Ectodermal cell (in vitro differentiated cells): ENCODE data around the gene PNCK.

Source experiments
- H3K27ac ChIP-seq: 2 replicates; pipeline ENCODE4 v1.7.0; 2013; ENCODE audit warnings: mild to moderate bottlenecking, low read depth, low read length; ENCODE audit not compliant: insufficient read depth, poor library complexity, severe bottlenecking
- H3K27me3 ChIP-seq: 2 replicates; pipeline ENCODE4 v1.7.0; 2013; ENCODE audit warnings: mild to moderate bottlenecking, low read length; ENCODE audit not compliant: insufficient read depth, control insufficient read depth, poor library complexity, severe bottlenecking
- H3K36me3 ChIP-seq: one replicate; pipeline ENCODE4 v1.7.0; 2013; ENCODE audit warnings: low read length; ENCODE audit not compliant: control insufficient read depth, insufficient read depth
- H3K4me1 ChIP-seq: one replicate; pipeline ENCODE4 v1.7.0; 2013; ENCODE audit warnings: low read length; ENCODE audit not compliant: control insufficient read depth, insufficient read depth
- H3K4me3 ChIP-seq: 2 replicates; pipeline ENCODE4 v1.7.0; 2013; ENCODE audit warnings: low read depth, low read length, control low read depth; ENCODE audit not compliant: insufficient read depth
- H3K9me3 ChIP-seq: 2 replicates; pipeline ENCODE4 v1.7.0; 2013; ENCODE audit warnings: mild to moderate bottlenecking, low read length, moderate library complexity; ENCODE audit not compliant: control insufficient read depth
- WGBS, 2 experiments: methylation state at CpG; one replicate each; pipeline ENCODE4 v1.1.7; 2013; ENCODE audit warnings: missing lambda C conversion rate in 2 of 2; 5-methylcytosine and 5-hydroxymethylcytosine counted together

The PNCK gene

DNA sequence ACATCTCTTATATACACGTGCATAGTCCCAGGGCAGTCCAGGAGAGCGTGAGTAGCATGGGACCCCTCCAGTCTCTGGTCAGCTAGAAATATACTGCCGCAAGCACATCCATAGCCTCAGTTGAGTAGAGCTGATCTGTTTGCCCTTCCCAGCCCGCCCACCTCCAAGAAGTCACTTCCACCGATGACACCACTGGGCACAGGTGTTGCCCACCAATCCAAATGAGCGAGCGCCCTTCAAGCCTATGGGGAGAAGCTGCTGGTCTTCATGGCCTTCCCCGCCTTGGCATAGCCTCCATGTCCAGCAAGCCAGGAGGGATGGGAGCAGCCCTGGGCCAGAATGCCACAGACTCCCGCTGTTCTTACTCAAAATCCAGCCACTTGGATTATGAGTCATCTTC, 16.5 kb downstream of the PNCK start:
- H3K9me3 ChIP-seq = no peaks in the 10 kb centered on the region
- H3K27me3 ChIP-seq = peaks cover 12% of the 10 kb centered on the region
- H3K27ac ChIP-seq = no peak overlapping the region
- WGBS, 2 experiments = 87 to 94% methylated on average over 9 of the region's 9 CpGs
- H3K4me3 ChIP-seq = no peak overlapping the region
- no peaks in the 10 kb centered on the region for H3K4me1 ChIP-seq
- H3K36me3 ChIP-seq = no peaks in the 10 kb centered on the region

DNA sequence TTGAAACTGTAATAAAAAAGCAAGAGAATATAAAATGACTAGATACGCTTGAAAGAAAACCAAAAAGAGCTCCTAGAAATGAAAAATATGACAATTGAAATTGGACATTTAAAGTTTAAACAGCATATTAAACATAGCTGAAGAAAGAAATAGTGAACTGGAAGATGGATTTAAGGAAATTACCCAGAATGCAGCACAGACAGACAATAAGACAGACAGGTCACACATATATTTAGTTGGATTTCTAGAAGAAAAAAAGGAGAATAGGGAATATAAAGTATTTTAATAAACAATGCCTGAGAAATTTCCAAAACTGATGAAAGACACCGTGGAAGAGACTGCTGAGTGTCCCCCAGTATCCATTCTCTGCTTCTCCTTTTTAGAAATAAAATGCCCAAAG, 20.1 kb downstream of the PNCK start:
- H3K4me1 ChIP-seq = no peaks in the 10 kb centered on the region

DNA sequence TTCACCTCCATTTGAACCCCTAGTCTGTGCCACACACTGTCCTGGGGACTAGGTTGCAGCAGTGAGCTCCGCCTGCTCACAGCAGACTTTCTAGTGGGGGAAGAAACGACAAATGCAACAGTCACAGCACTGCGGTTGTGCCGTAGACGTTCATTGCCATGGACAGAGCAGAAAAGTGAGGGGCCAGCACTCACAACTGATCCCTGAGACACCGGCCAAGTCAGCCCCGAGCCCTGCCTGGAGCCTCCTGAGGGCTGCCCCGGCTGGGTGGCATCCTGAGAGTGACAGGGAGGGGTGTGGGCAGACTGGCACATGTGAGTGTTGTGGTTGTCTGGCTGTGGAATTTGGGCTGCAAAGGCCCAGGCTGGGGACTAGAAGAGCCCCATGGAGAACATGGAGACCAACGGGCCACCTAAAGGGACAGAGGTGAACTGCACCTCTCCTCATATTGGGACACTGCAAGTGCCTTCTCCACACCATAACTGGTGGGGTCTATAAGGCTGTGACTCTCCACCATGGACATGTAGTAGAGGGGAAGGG, 22.0 kb downstream of the PNCK start:
- WGBS, 2 experiments = 78 to 85% methylated on average over 9 of the region's 9 CpGs
- H3K4me3 ChIP-seq = no peak overlapping the region
- H3K9me3 ChIP-seq = no peaks in the 10 kb centered on the region
- no peaks in the 10 kb centered on the region for H3K36me3 ChIP-seq
- no peak overlapping the region for H3K27ac ChIP-seq
- H3K4me1 ChIP-seq = no peaks in the 10 kb centered on the region
- peaks cover 30% of the 10 kb centered on the region for H3K27me3 ChIP-seq

More for the DNA sequence above, 20.1 kb downstream of the PNCK start:
- H3K36me3 ChIP-seq = no peaks in the 10 kb centered on the region
- 90 to 95% methylated on average over 1 to 2 of the region's 2 CpGs for WGBS, 2 experiments
- H3K27ac ChIP-seq = no peak overlapping the region
- H3K27me3 ChIP-seq = peaks cover 11% of the 10 kb centered on the region
- no peaks in the 10 kb centered on the region for H3K9me3 ChIP-seq
- H3K4me3 ChIP-seq = no peak overlapping the region

DNA sequence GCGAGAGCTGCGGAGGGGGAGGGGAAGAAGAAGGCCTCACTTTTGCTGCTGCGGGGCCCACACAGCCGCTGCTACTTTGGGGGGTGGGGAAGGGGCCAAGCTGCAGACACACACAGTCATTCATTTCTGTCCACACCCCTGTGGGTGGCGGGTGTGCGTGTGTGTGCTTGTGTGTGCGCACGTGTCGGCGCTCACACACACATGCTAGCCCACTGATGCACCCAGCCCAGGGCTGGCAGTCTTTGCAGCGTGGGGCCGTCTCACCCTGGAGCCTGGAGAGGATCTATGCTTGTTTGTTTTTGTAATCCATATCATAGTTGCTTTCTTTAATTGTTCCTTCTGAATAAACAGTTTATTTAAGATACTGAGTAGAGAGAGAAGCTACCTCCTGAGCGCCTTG, 22.7 kb downstream of the PNCK start:
- Histone ChIP-seq H3K27me3 (peaks cover 37% of the 10 kb centered on the region), H3K27ac (no peak overlapping the region), H3K9me3 (no peaks in the 10 kb centered on the region), H3K36me3 (no peaks in the 10 kb centered on the region), H3K4me1 (no peaks in the 10 kb centered on the region), H3K4me3 (no peak overlapping the region)
- 92 to 96% methylated on average over 8 to 12 of the region's 13 CpGs for WGBS, 2 experiments

DNA sequence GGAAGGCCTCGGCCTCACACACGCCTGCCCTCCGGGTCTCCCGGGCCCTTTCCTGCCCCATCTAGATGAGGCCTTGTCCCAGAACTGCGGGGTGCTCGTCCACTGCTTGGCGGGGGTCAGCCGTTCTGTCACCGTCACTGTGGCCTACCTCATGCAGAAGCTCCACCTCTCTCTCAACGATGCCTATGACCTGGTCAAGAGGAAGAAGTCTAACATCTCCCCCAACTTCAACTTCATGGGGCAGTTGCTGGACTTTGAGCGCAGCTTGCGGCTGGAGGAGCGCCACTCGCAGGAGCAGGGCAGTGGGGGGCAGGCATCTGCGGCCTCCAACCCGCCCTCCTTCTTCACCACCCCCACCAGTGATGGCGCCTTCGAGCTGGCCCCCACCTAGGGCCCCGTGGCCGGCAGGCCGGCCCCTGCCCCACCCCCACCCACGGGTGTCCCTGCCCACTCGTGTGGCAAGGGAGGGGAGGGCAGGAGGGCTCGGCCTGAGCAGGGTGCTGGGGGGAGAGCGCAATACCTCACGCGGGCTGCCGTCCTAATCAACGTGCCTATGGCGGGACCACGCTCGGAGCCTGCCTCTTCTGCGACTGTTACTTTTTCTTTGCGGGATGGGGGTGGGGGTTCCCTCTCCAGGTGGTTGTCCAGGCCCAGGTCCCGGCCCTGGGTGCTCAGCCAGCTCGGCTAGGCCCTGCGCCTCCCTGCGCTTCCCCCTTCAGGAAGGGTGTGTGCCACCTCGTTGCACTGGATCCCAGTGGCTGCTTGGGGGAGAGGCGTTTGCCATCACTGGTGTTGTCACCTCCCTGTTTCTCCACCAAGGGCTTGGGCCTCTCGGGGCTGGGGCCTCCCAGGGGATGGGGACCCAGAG, 23.5 kb downstream of the PNCK start:
- H3K36me3 ChIP-seq = no peaks in the 10 kb centered on the region
- H3K4me1 ChIP-seq = no peaks in the 10 kb centered on the region
- H3K4me3 ChIP-seq = no peak overlapping the region
- H3K27ac ChIP-seq = no peak overlapping the region
- H3K27me3 ChIP-seq = peaks cover 45% of the 10 kb centered on the region
- WGBS, 2 experiments = 70 to 74% methylated on average over 41 of the region's 41 CpGs
- no peaks in the 10 kb centered on the region for H3K9me3 ChIP-seq

DNA sequence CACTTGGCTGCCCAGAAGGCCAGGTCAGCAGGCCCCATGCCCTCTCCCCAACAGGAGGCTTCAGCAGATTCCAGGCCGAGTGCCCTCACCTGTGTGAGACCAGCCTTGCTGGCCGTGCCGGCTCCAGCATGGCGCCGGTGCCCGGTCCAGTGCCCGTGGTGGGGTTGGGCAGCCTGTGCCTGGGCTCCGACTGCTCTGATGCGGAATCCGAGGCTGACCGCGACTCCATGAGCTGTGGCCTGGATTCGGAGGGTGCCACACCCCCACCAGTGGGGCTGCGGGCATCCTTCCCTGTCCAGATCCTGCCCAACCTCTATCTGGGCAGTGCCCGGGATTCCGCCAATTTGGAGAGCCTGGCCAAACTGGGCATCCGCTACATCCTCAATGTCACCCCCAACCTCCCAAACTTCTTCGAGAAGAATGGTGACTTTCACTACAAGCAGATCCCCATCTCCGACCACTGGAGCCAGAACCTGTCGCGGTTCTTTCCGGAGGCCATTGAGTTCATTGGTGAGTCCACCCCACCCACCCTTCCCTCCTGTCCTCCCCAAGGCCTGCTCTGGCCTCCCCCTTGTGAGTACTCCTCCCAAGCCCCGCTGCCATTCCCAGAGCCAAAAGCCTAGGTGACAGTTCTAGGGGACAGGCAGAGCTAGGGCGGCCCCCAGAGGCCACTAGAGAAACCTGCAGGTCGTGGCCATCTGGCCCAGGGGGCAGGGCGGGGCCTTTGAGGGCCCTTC, 24.3 kb downstream of the PNCK start:
- H3K27me3 ChIP-seq = peaks cover 53% of the 10 kb centered on the region
- WGBS, 2 experiments = 72 to 76% methylated on average over 26 of the region's 26 CpGs

DNA sequence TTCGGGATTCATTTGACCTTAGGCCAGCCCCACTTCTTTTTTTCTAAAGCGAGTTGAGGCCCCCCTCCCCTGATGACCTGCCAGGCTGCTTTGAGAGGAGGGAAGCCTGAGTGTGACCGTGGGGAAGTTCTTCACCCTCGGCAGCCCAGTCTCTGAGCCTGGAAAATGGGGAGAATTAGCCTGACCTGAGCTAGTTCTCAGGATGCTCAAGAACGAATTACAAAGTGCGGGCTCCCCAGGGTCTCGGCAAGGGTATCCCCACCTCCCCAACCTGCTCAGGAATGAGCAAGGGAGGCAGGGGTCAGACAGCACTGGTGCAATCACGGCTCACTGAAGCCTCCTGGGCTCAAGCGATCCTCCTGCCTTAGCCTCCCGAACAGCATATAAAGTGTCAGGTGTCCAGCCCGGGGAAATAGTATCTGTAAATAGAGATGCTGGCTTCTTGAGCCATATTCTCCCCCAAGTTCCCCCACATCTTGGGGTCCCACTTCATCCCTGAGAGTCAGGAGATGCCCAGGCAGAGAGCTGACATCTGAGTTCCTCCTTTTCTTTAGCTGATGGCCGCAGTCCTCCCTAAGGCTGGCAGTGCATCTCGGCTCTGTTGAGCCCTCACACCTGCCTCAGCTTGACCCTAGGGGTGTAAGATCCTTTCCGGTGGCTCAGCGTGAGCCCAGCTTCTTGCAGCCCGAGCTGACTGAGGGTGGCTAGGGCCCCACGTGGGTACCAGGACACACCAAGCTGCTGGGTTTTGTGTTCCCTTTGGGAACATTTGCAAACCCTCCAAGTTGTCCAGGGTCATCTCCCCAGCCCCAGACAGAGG, 25.0 kb downstream of the PNCK start:
- no peaks in the 10 kb centered on the region for H3K36me3 ChIP-seq
- peaks cover 60% of the 10 kb centered on the region for H3K27me3 ChIP-seq
- H3K4me1 ChIP-seq = no peaks in the 10 kb centered on the region
- H3K4me3 ChIP-seq = no peak overlapping the region
- 69 to 73% methylated on average over 16 of the region's 17 CpGs for WGBS, 2 experiments
- no peaks in the 10 kb centered on the region for H3K9me3 ChIP-seq
- H3K27ac ChIP-seq = no peak overlapping the region

More for the DNA sequence above, 24.3 kb downstream of the PNCK start:
- Histone ChIP-seq H3K9me3 (no peaks in the 10 kb centered on the region), H3K4me3 (no peak overlapping the region), H3K27ac (no peak overlapping the region), H3K4me1 (no peaks in the 10 kb centered on the region), H3K36me3 (no peaks in the 10 kb centered on the region)

DNA sequence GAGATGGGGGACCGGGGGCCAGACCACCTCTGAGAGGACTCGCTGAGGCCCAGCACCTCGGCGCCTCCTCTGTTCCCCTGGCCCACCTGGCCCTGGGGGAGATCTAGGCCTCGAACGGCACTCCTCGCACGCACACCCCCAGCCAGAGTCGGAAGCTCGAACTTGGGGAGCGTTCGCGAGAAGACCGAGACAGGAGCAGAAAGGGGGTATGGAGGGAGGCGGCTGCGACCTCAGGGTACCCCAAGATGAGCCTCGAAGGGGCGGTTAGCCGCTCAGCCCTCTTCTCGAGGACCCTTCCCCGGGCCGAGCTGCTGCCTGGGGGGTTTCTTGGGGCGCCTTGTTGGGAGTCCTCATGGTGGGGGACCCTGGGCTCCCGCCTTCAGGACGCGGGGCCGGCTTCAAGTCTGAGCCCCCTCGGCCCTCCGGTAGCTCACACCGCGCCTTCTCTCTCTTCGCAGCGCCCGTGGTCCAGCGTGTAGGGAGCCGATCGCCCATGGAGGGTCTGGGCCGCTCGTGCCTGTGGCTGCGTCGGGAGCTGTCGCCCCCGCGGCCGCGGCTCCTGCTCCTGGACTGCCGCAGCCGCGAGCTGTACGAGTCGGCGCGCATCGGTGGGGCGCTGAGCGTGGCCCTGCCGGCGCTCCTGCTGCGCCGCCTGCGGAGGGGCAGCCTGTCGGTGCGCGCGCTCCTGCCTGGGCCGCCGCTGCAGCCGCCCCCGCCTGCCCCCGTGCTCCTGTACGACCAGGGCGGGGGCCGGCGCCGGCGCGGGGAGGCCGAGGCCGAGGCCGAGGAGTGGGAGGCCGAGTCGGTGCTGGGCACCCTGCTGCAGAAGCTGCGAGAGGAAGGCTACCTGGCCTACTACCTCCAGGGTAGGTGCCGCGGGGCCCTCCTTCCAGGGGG, 25.9 kb downstream of the PNCK start:
- H3K27ac ChIP-seq = no peak overlapping the region
- peaks cover 68% of the 10 kb centered on the region for H3K27me3 ChIP-seq
- 12 to 13% methylated on average over 85 of the region's 85 CpGs for WGBS, 2 experiments
- H3K9me3 ChIP-seq = no peaks in the 10 kb centered on the region
- H3K4me3 ChIP-seq = no peak overlapping the region
- H3K36me3 ChIP-seq = no peaks in the 10 kb centered on the region
- peaks cover 5% of the 10 kb centered on the region for H3K4me1 ChIP-seq

DNA sequence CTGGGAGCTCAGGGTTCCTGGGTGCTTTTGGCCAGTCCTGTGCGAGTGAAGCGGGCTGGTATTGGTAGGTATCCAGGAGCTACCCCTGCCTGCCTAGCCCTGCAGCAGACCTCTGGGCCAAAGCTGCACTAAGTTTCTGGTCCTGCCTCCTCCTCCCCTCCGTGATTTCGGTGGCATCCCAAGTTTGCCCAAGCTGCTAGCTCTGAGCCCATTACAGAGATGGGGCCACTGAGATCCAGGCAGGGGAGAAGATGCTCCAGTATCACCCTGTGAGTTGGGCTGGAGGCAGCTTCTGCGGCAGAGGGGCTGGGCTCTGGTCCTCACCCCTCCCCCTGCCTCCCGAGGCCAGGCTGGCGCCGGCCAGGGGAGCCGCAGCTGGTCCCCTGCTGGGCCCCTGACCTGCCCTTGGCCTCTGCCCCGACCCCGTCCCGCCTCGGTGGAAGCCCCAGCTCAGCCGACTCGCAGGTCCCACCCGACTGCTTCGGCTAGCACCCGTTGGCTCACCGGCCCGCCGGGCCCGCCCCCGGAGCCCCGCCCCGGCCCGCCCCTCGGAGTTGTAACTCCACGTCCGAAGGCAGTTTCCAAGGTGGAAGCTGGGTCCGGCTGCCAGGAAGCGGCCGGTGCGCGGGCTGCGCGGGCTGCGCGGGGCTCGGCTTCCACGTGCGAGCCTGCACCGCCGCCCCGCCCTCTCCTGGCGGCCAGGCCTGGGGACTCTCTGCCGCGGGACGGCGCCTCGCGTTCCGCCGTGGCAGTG, 26.8 kb downstream of the PNCK start, which contains the start of gene DUSP9:
DUSP9 (plus strand) TSS at position 584 of the 754 bp plus-strand sequence. CDS start 751 bp downstream, outside the sequence.
- H3K4me1 ChIP-seq = peaks cover 5% of the 10 kb centered on the region
- H3K36me3 ChIP-seq = no peaks in the 10 kb centered on the region
- H3K27ac ChIP-seq = no peak within 1 kb of the TSS
- no peak within 1 kb of the TSS for H3K4me3 ChIP-seq
- H3K9me3 ChIP-seq = no peaks in the 10 kb centered on the region
- peaks cover 76% of the 10 kb centered on the region for H3K27me3 ChIP-seq
- 5 to 6% methylated on average over 53 of the region's 53 CpGs for WGBS, 2 experiments
